ENCODE data around the gene CDK9.
A peak's percentile ranks its signal among the peaks of the same experiment; 100 is the strongest.
"Not testable (repeated sequence)": the region's sequence is repeated elsewhere in the genome, so short reads cannot be mapped to it uniquely, and the experiment has no call there.

The CDK9 gene

GRCh38 chr9:127754099-127755060, 31.5 kb upstream of the CDK9 start:
- no peaks in the 10 kb centered on the region for H3K9me3 ChIP-seq
- in situ Hi-C loops (cut with MboI; ENCODE audit: low sequenced_read_pairs): no loop called here
- H3K4me1 ChIP-seq: no peaks in the 10 kb centered on the region
- H3K36me3 ChIP-seq (replicated peaks): no peaks in the 10 kb centered on the region
- no peak overlapping the region for H3K4me3 ChIP-seq
- H3K27me3 ChIP-seq (ENCODE audit: low read depth): no peaks in the 10 kb centered on the region
- DNase-seq (ENCODE audit: low spot score in 2 of 2): no peak

- Histone ChIP-seq H3K9me3 (no peaks in the 10 kb centered on the region), H3K27me3 (ENCODE audit: low read depth) (peaks cover 3% of the 10 kb centered on the region; the same call in 1 of the 2 replicates), H3K36me3 (replicated peaks) (no peaks in the 10 kb centered on the region), H3K4me3 (no peak overlapping the region), H3K4me1 (no peaks in the 10 kb centered on the region)
- DNase-seq (ENCODE audit: low spot score in 2 of 2): no peak
- in situ Hi-C loops (cut with MboI; ENCODE audit: low sequenced_read_pairs): no loop called here
Measured at GRCh38 chr9:127755061-127756060, 30.5 kb upstream of the CDK9 start.

- no peak overlapping the region for H3K4me3 ChIP-seq
- H3K4me1 ChIP-seq: no peaks in the 10 kb centered on the region
- H3K9me3 ChIP-seq: no peaks in the 10 kb centered on the region
- no peaks in the 10 kb centered on the region for H3K36me3 ChIP-seq (replicated peaks)
- DNase-seq (ENCODE audit: low spot score in 2 of 2): no peak
- in situ Hi-C loops (cut with MboI; ENCODE audit: low sequenced_read_pairs): no loop called here
- H3K27me3 ChIP-seq (ENCODE audit: low read depth): peaks cover 3% of the 10 kb centered on the region; the same call in 1 of the 2 replicates
Measured at GRCh38 chr9:127756233-127756632, 29.6 kb upstream of the CDK9 start.

GRCh38 chr9:127756776-127757175, 29.1 kb upstream of the CDK9 start:
- H3K9me3 ChIP-seq; H3K36me3 ChIP-seq (replicated peaks); H3K27me3 ChIP-seq (ENCODE audit: low read depth); H3K4me1 ChIP-seq; H3K4me3 ChIP-seq; DNase-seq (ENCODE audit: low spot score in 2 of 2); in situ Hi-C loops (cut with MboI; ENCODE audit: low sequenced_read_pairs): not testable (repeated sequence)

GRCh38 chr9:127758843-127759242, 27.0 kb upstream of the CDK9 start:
- no peaks in the 10 kb centered on the region for H3K9me3 ChIP-seq
- in situ Hi-C loops (cut with MboI; ENCODE audit: low sequenced_read_pairs): no loop called here

GRCh38 chr9:127761061-127761460, 24.8 kb upstream of the CDK9 start:
- Histone ChIP-seq H3K36me3 (replicated peaks) (no peaks in the 10 kb centered on the region), H3K27me3 (ENCODE audit: low read depth) (peaks cover 5% of the 10 kb centered on the region; the same call in 1 of the 2 replicates), H3K9me3 (no peaks in the 10 kb centered on the region), H3K4me1 (no peaks in the 10 kb centered on the region), H3K4me3 (no peak overlapping the region)
- in situ Hi-C loops (cut with MboI; ENCODE audit: low sequenced_read_pairs): no loop called here
- DNase-seq (ENCODE audit: low spot score in 2 of 2): no peak

More at GRCh38 chr9:127758843-127759242, 27.0 kb upstream of the CDK9 start:
- peaks cover 5% of the 10 kb centered on the region; the same call in 1 of the 2 replicates for H3K27me3 ChIP-seq (ENCODE audit: low read depth)
- H3K4me3 ChIP-seq: no peak overlapping the region
- DNase-seq (ENCODE audit: low spot score in 2 of 2): no peak
- H3K4me1 ChIP-seq: no peaks in the 10 kb centered on the region
- no peaks in the 10 kb centered on the region for H3K36me3 ChIP-seq (replicated peaks)

GRCh38 chr9:127761491-127761956, 24.3 kb upstream of the CDK9 start:
- no peaks in the 10 kb centered on the region for H3K4me1 ChIP-seq
- H3K4me3 ChIP-seq: no peak overlapping the region
- H3K9me3 ChIP-seq: no peaks in the 10 kb centered on the region
- in situ Hi-C loops (cut with MboI; ENCODE audit: low sequenced_read_pairs): no loop called here
- no peak for DNase-seq (ENCODE audit: low spot score in 2 of 2)
- no peaks in the 10 kb centered on the region for H3K36me3 ChIP-seq (replicated peaks)
- peaks cover 5% of the 10 kb centered on the region; the same call in 1 of the 2 replicates for H3K27me3 ChIP-seq (ENCODE audit: low read depth)

- in situ Hi-C loops (cut with MboI; ENCODE audit: low sequenced_read_pairs): no loop called here
- DNase-seq (ENCODE audit: low spot score in 2 of 2): no peak
- Histone ChIP-seq H3K36me3 (replicated peaks) (no peaks in the 10 kb centered on the region), H3K27me3 (ENCODE audit: low read depth) (peaks cover 5% of the 10 kb centered on the region; the same call in 1 of the 2 replicates), H3K4me1 (no peaks in the 10 kb centered on the region), H3K9me3 (no peaks in the 10 kb centered on the region), H3K4me3 (no peak overlapping the region)
Measured at GRCh38 chr9:127762111-127762676, 23.6 kb upstream of the CDK9 start.

- H3K36me3 ChIP-seq (replicated peaks): no peaks in the 10 kb centered on the region
Measured at GRCh38 chr9:127763918-127764384, 21.9 kb upstream of the CDK9 start.

GRCh38 chr9:127765418-127765817, 20.4 kb upstream of the CDK9 start:
- no peak overlapping the region for H3K4me3 ChIP-seq
- H3K36me3 ChIP-seq (replicated peaks): no peaks in the 10 kb centered on the region
- in situ Hi-C loops (cut with MboI; ENCODE audit: low sequenced_read_pairs): no loop called here
- no peak for DNase-seq (ENCODE audit: low spot score in 2 of 2)
- H3K9me3 ChIP-seq: no peaks in the 10 kb centered on the region
- H3K4me1 ChIP-seq: no peaks in the 10 kb centered on the region
- peaks cover 2% of the 10 kb centered on the region; the same call in 1 of the 2 replicates for H3K27me3 ChIP-seq (ENCODE audit: low read depth)

More at GRCh38 chr9:127763918-127764384, 21.9 kb upstream of the CDK9 start:
- Histone ChIP-seq H3K9me3 (no peaks in the 10 kb centered on the region), H3K4me1 (no peaks in the 10 kb centered on the region), H3K4me3 (no peak overlapping the region), H3K27me3 (ENCODE audit: low read depth) (peaks cover 5% of the 10 kb centered on the region; the same call in 1 of the 2 replicates)
- DNase-seq (ENCODE audit: low spot score in 2 of 2): peak in 1 of 2 experiments; percentile 41
- in situ Hi-C loops (cut with MboI; ENCODE audit: low sequenced_read_pairs): no loop called here

GRCh38 chr9:127767410-127767809, 18.4 kb upstream of the CDK9 start:
- no peak for DNase-seq (ENCODE audit: low spot score in 2 of 2)
- no peaks in the 10 kb centered on the region for H3K36me3 ChIP-seq (replicated peaks)
- in situ Hi-C loops (cut with MboI; ENCODE audit: low sequenced_read_pairs): no loop called here
- H3K4me1 ChIP-seq: 0 out of 2 replicates have a peak, but pooled peaks cover 5% of the 10 kb centered on the region
- H3K9me3 ChIP-seq: no peaks in the 10 kb centered on the region
- no peak overlapping the region for H3K4me3 ChIP-seq
- 0 out of 2 replicates have a peak, but pooled peaks cover 2% of the 10 kb centered on the region for H3K27me3 ChIP-seq (ENCODE audit: low read depth)

- Histone ChIP-seq H3K27me3 (ENCODE audit: low read depth) (0 out of 2 replicates have a peak, but pooled peaks cover 2% of the 10 kb centered on the region), H3K4me1 (0 out of 2 replicates have a peak, but pooled peaks cover 5% of the 10 kb centered on the region), H3K36me3 (replicated peaks) (no peaks in the 10 kb centered on the region), H3K9me3 (no peaks in the 10 kb centered on the region), H3K4me3 (no peak overlapping the region)
- DNase-seq (ENCODE audit: low spot score in 2 of 2): no peak
- in situ Hi-C loops (cut with MboI; ENCODE audit: low sequenced_read_pairs): no loop called here
Measured at GRCh38 chr9:127767909-127768331, 17.9 kb upstream of the CDK9 start.

- H3K4me1 ChIP-seq: 0 out of 2 replicates have a peak, but pooled peaks cover 5% of the 10 kb centered on the region
- H3K4me3 ChIP-seq: no peak overlapping the region
- no peaks in the 10 kb centered on the region for H3K9me3 ChIP-seq
- H3K27me3 ChIP-seq (ENCODE audit: low read depth): 0 out of 2 replicates have a peak, but pooled peaks cover 2% of the 10 kb centered on the region
- DNase-seq (ENCODE audit: low spot score in 2 of 2): no peak
- H3K36me3 ChIP-seq (replicated peaks): no peaks in the 10 kb centered on the region
- in situ Hi-C loops (cut with MboI; ENCODE audit: low sequenced_read_pairs): no loop called here
Measured at GRCh38 chr9:127768698-127769097, 17.1 kb upstream of the CDK9 start.
